RWPE2 (cell line): ENCODE measurements around the gene NDEL1.

Experiments used
- ATAC-seq: fragments of 200-7000 bp; cut with Tn5 transposase; 3 replicates; pipeline ENCODE4 v1.9.1; 2021; ENCODE audit warnings: low read depth
- DNase-seq: peaks from one replicate; pipeline ENCODE4 v3.0.0-alpha.2; 2020; ENCODE audit warnings: low spot score
- H3K27ac ChIP-seq: fragments of 450-650 bp; 2 replicates; pipeline ENCODE4 v1.5.1; 2017; ENCODE audit warnings: mild to moderate bottlenecking; ENCODE audit not compliant: poor library complexity, severe bottlenecking
- H3K27me3 ChIP-seq: fragments of 250-450 bp; sonication (Bioruptor Pico); 2 replicates; pipeline ENCODE4 v1.5.1; 2021; ENCODE audit warnings: mild to moderate bottlenecking, moderate library complexity; ENCODE audit not compliant: insufficient read depth, poor library complexity, severe bottlenecking
- H3K36me3 ChIP-seq: fragments of 250-450 bp; sonication (Bioruptor Pico); 2 replicates; pipeline ENCODE4 v1.5.1; 2020; ENCODE audit warnings: low read depth, mild to moderate bottlenecking, moderate library complexity
- H3K4me1 ChIP-seq: fragments of 250-450 bp; sonication (Bioruptor Pico); 2 replicates; pipeline ENCODE4 v1.5.1; 2021; ENCODE audit warnings: mild to moderate bottlenecking, moderate library complexity; ENCODE audit not compliant: insufficient read depth, poor library complexity, severe bottlenecking
- H3K4me3 ChIP-seq: fragments of 250-450 bp; sonication (Bioruptor Pico); 2 replicates; pipeline ENCODE4 v1.5.1; 2021; ENCODE audit warnings: mild to moderate bottlenecking, moderate library complexity; ENCODE audit not compliant: severe bottlenecking
- H3K9me3 ChIP-seq: fragments of 250-450 bp; sonication (Bioruptor Pico); 2 replicates; pipeline ENCODE4 v1.5.1; 2021; ENCODE audit warnings: mild to moderate bottlenecking, moderate library complexity; ENCODE audit not compliant: severe bottlenecking
- TF ChIP-seq, protein P1 (sequence below): fragments of 450-650 bp; IDR thresholded peaks from one replicate; pipeline ENCODE4 v1.5.1; 2017; ENCODE audit warnings: mild to moderate bottlenecking, moderate library complexity; ENCODE audit not compliant: poor library complexity, severe bottlenecking

The NDEL1 gene

GRCh38 chr17:8436844-8437171, 1.1 kb downstream of the NDEL1 start:
- TF ChIP-seq, protein P1, sequence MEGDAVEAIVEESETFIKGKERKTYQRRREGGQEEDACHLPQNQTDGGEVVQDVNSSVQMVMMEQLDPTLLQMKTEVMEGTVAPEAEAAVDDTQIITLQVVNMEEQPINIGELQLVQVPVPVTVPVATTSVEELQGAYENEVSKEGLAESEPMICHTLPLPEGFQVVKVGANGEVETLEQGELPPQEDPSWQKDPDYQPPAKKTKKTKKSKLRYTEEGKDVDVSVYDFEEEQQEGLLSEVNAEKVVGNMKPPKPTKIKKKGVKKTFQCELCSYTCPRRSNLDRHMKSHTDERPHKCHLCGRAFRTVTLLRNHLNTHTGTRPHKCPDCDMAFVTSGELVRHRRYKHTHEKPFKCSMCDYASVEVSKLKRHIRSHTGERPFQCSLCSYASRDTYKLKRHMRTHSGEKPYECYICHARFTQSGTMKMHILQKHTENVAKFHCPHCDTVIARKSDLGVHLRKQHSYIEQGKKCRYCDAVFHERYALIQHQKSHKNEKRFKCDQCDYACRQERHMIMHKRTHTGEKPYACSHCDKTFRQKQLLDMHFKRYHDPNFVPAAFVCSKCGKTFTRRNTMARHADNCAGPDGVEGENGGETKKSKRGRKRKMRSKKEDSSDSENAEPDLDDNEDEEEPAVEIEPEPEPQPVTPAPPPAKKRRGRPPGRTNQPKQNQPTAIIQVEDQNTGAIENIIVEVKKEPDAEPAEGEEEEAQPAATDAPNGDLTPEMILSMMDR = no peak
- Histone ChIP-seq H3K36me3 (peaks cover 38% of the 10 kb centered on the region), H3K9me3 (no peaks in the 10 kb centered on the region), H3K27ac (peak overlapping the region; percentile 73), H3K27me3 (no peaks in the 10 kb centered on the region), H3K4me3 (peak overlapping the region; percentile 93), H3K4me1 (peaks cover 5% of the 10 kb centered on the region)
- no peak for ATAC-seq
- DNase-seq = no peak

- ATAC-seq (no peak), DNase-seq (no peak)
- H3K27me3 ChIP-seq = no peaks in the 10 kb centered on the region
- peaks cover 5% of the 10 kb centered on the region for H3K4me1 ChIP-seq
- H3K9me3 ChIP-seq = no peaks in the 10 kb centered on the region
- H3K36me3 ChIP-seq = peaks cover 38% of the 10 kb centered on the region
- TF ChIP-seq, protein P1 = no peak
- H3K4me3 ChIP-seq = no peak overlapping the region
- H3K27ac ChIP-seq = no peak overlapping the region
Measured at GRCh38 chr17:8438441-8438840, 2.8 kb downstream of the NDEL1 start.

DNA sequence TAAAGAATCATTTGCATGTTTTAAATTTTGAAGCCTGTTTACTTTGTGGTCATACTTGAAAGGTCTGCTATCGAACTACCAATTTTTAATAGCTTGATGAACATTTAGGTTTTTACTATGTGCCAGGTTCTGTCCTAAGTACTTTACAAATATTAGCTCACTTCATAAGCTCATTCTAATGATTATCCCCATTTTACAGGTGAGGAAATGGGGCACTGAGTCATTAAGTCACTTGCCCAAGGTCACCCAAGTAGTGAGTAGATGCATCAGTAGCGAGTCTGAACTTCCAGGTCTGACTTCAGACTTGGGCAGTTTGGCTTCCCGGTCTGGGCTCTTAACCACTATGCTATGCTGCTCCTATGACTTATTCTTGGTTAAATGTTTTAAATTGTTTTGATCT, 4.0 kb downstream of the NDEL1 start:
- Histone ChIP-seq H3K9me3 (no peaks in the 10 kb centered on the region), H3K36me3 (peaks cover 49% of the 10 kb centered on the region), H3K4me3 (no peak overlapping the region), H3K4me1 (peaks cover 5% of the 10 kb centered on the region), H3K27ac (no peak overlapping the region), H3K27me3 (no peaks in the 10 kb centered on the region)
- no peak for ATAC-seq
- TF ChIP-seq, protein P1 = no peak
- no peak for DNase-seq

DNA sequence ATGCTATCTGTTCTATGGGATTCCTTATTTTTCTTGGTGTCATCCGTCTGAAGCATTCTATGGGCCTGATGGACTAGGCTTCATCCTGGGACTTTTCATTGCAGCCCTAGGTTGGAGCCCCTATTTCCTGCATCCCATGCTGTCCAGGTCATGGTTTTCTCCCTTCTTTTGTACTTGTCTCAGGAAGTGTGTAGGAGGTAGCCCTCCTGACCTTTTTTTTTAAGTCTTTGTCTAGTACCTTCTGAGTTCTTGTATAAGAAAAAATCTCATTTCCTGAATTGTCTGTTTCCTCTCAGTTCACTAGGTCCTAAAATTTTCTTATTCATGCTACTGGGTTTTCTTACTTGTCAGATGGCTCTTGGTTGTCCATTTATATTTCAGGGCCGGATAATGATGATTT, 6.0 kb downstream of the NDEL1 start:
- no peak overlapping the region for H3K4me3 ChIP-seq
- H3K36me3 ChIP-seq = peaks cover 68% of the 10 kb centered on the region
- DNase-seq = no peak
- no peak for ATAC-seq
- no peak overlapping the region for H3K27ac ChIP-seq
- no peaks in the 10 kb centered on the region for H3K27me3 ChIP-seq
- peaks cover 5% of the 10 kb centered on the region for H3K4me1 ChIP-seq
- TF ChIP-seq, protein P1 = no peak
- H3K9me3 ChIP-seq = no peaks in the 10 kb centered on the region

- no peak overlapping the region for H3K4me3 ChIP-seq
- no peaks in the 10 kb centered on the region for H3K27me3 ChIP-seq
- no peak for ATAC-seq
- TF ChIP-seq, protein P1 = no peak
- H3K9me3 ChIP-seq = no peaks in the 10 kb centered on the region
- H3K4me1 ChIP-seq = peaks cover 4% of the 10 kb centered on the region
- H3K36me3 ChIP-seq = peaks cover 68% of the 10 kb centered on the region
- H3K27ac ChIP-seq = no peak overlapping the region
- DNase-seq = no peak
Measured at GRCh38 chr17:8442310-8442709, 6.6 kb downstream of the NDEL1 start.
